ENCODE results near the gene CRISPLD2.

Gene CRISPLD2

GRCh38 chr16:84810518-84811273 is 9.1 kb upstream of the CRISPLD2 start:
- no peak for DNase-seq
- TF ChIP-seq GATA1 (IDR thresholded peaks at IDR 0.05; ENCODE audit: low read depth, low read length): no peak
- TF ChIP-seq POLR2A (IDR thresholded peaks at IDR 0.05; ENCODE audit: low read length): no peak

- no peak for DNase-seq
- no peak for TF ChIP-seq POLR2A (IDR thresholded peaks at IDR 0.05; ENCODE audit: low read length)
- no peak for TF ChIP-seq GATA1 (IDR thresholded peaks at IDR 0.05; ENCODE audit: low read depth, low read length)
These were observed 8.3 kb upstream of the CRISPLD2 start for GRCh38 chr16:84811529-84811928.

- TF ChIP-seq POLR2A (IDR thresholded peaks at IDR 0.05; ENCODE audit: low read length): no peak
- no peak for TF ChIP-seq GATA1 (IDR thresholded peaks at IDR 0.05; ENCODE audit: low read depth, low read length)
- no peak for DNase-seq
These were observed 6.4 kb upstream of the CRISPLD2 start for GRCh38 chr16:84813141-84813934.

GRCh38 chr16:84815462-84815861 is 4.3 kb upstream of the CRISPLD2 start:
- TF ChIP-seq GATA1 (IDR thresholded peaks at IDR 0.05; ENCODE audit: low read depth, low read length) (no peak), POLR2A (IDR thresholded peaks at IDR 0.05; ENCODE audit: low read length) (no peak)
- no peak for DNase-seq

GRCh38 chr16:84816023-84816422 is 3.8 kb upstream of the CRISPLD2 start:
- no peak for TF ChIP-seq GATA1 (IDR thresholded peaks at IDR 0.05; ENCODE audit: low read depth, low read length)
- no peak for TF ChIP-seq POLR2A (IDR thresholded peaks at IDR 0.05; ENCODE audit: low read length)

GRCh38 chr16:84816485-84816884 is 3.3 kb upstream of the CRISPLD2 start:
- TF ChIP-seq GATA1 (IDR thresholded peaks at IDR 0.05; ENCODE audit: low read depth, low read length): no peak
- TF ChIP-seq POLR2A (IDR thresholded peaks at IDR 0.05; ENCODE audit: low read length): no peak
- no peak for DNase-seq

More at GRCh38 chr16:84816023-84816422, 3.8 kb upstream of the CRISPLD2 start:
- DNase-seq: no peak

GRCh38 chr16:84817206-84817605 is 2.6 kb upstream of the CRISPLD2 start:
- TF ChIP-seq POLR2A (IDR thresholded peaks at IDR 0.05; ENCODE audit: low read length) (no peak), GATA1 (IDR thresholded peaks at IDR 0.05; ENCODE audit: low read depth, low read length) (no peak)
- DNase-seq: no peak

GRCh38 chr16:84817613-84818012 is 2.2 kb upstream of the CRISPLD2 start:
- no peak for TF ChIP-seq POLR2A (IDR thresholded peaks at IDR 0.05; ENCODE audit: low read length)
- TF ChIP-seq GATA1 (IDR thresholded peaks at IDR 0.05; ENCODE audit: low read depth, low read length): no peak
- no peak for DNase-seq

GRCh38 chr16:84818133-84818532 is 1.7 kb upstream of the CRISPLD2 start:
- TF ChIP-seq POLR2A (IDR thresholded peaks at IDR 0.05; ENCODE audit: low read length) (no peak), GATA1 (IDR thresholded peaks at IDR 0.05; ENCODE audit: low read depth, low read length) (no peak)
- no peak for DNase-seq

GRCh38 chr16:84818989-84819643 is 669 bp upstream of the CRISPLD2 start:
- DNase-seq: no peak
- TF ChIP-seq GATA1 (IDR thresholded peaks at IDR 0.05; ENCODE audit: low read depth, low read length): no peak
- TF ChIP-seq POLR2A (IDR thresholded peaks at IDR 0.05; ENCODE audit: low read length): no peak

- TF ChIP-seq GATA1 (IDR thresholded peaks at IDR 0.05; ENCODE audit: low read depth, low read length) (no peak), POLR2A (IDR thresholded peaks at IDR 0.05; ENCODE audit: low read length) (no peak)
- no peak for DNase-seq
These were observed 510 bp downstream of the CRISPLD2 start for GRCh38 chr16:84820305-84820684.

GRCh38 chr16:84820771-84821170 is 986 bp downstream of the CRISPLD2 start:
- DNase-seq: no peak
- TF ChIP-seq POLR2A (IDR thresholded peaks at IDR 0.05; ENCODE audit: low read length): no peak
- no peak for TF ChIP-seq GATA1 (IDR thresholded peaks at IDR 0.05; ENCODE audit: low read depth, low read length)

- no peak for TF ChIP-seq GATA1 (IDR thresholded peaks at IDR 0.05; ENCODE audit: low read depth, low read length)
- TF ChIP-seq POLR2A (IDR thresholded peaks at IDR 0.05; ENCODE audit: low read length): no peak
- DNase-seq: no peak
These were observed 1.4 kb downstream of the CRISPLD2 start for GRCh38 chr16:84821179-84821578.

Measured in erythroblast (primary cell).